Hepatocyte (in vitro differentiated cells): ENCODE results near the gene SGMS1.
"Not testable (repeated sequence)": the region's sequence is repeated elsewhere in the genome, so short reads cannot be mapped to it uniquely, and the experiment has no call there.

Experiments used
- EZH2 ChIP-seq: fragments of 200-600 bp; sonication (generic); IDR thresholded peaks from 2 replicates; pipeline ENCODE4 v1.6.1; 2016; ENCODE audit warnings: antibody characterized with exemption, mild to moderate bottlenecking, borderline replicate concordance
- EZH2phosphoT487 ChIP-seq: fragments of 200-600 bp; sonication (generic); IDR thresholded peaks from one replicate; pipeline ENCODE4 v1.6.1; 2018; ENCODE audit warnings: antibody characterized with exemption, mild to moderate bottlenecking, low read depth, moderate library complexity; ENCODE audit not compliant: unreplicated experiment, severe bottlenecking
- TF ChIP-seq, protein P1 (sequence below): fragments of 200-600 bp; sonication (generic); IDR thresholded peaks from 2 replicates; pipeline ENCODE4 v1.5.1; 2016; ENCODE audit warnings: antibody characterized with exemption, mild to moderate bottlenecking; ENCODE audit not compliant: poor library complexity

GRCh38 chr10:50425215-50425614 lies 198.5 kb downstream of the SGMS1 start:
- TF ChIP-seq, protein P1, sequence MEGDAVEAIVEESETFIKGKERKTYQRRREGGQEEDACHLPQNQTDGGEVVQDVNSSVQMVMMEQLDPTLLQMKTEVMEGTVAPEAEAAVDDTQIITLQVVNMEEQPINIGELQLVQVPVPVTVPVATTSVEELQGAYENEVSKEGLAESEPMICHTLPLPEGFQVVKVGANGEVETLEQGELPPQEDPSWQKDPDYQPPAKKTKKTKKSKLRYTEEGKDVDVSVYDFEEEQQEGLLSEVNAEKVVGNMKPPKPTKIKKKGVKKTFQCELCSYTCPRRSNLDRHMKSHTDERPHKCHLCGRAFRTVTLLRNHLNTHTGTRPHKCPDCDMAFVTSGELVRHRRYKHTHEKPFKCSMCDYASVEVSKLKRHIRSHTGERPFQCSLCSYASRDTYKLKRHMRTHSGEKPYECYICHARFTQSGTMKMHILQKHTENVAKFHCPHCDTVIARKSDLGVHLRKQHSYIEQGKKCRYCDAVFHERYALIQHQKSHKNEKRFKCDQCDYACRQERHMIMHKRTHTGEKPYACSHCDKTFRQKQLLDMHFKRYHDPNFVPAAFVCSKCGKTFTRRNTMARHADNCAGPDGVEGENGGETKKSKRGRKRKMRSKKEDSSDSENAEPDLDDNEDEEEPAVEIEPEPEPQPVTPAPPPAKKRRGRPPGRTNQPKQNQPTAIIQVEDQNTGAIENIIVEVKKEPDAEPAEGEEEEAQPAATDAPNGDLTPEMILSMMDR: not testable (repeated sequence)
- not testable (repeated sequence) for TF ChIP-seq EZH2, EZH2phosphoT487
